Activated T-helper 1 cell treated with Interleukin-2 at 50 U/mL for 16 hours (primary cell): ENCODE results near the gene GABBR1.

Experiments
- DNase-seq: peaks from one replicate; pipeline ENCODE4 v3.0.0-alpha.2; 2020; ENCODE audit warnings: low read depth

GABBR1 gene

GRCh38 chr6:29527126-29527525 lies 105.9 kb downstream of the GABBR1 start:
- no peak for DNase-seq

- no peak for DNase-seq
Measured at GRCh38 chr6:29525311-29525639, 107.7 kb downstream of the GABBR1 start.

- DNase-seq = no peak
Measured at GRCh38 chr6:29524444-29525310, 108.3 kb downstream of the GABBR1 start.

- DNase-seq = no peak
Measured at GRCh38 chr6:29524044-29524443, 108.9 kb downstream of the GABBR1 start.

DNA sequence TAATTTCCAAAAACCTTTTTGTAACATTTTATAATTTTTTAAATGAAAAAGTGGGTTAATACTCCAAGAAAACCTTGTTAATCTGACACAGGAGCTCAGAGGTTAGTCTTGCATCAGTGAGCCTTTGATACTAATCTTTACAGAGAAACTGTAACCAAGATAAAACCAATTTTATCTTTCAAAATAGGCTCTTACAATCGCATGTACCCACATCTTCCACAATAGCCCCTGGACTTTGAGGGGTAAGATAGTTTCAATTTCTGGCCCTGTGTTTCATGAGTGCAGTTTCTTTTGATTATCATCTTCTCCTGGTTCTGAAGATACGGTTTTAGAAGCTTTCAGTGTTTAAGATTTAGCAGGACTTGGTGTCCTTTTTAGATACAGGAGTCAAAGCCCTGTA lies 110.8 kb downstream of the GABBR1 start:
- no peak for DNase-seq

GRCh38 chr6:29521006-29521680 lies 111.8 kb downstream of the GABBR1 start:
- DNase-seq = no peak

DNA sequence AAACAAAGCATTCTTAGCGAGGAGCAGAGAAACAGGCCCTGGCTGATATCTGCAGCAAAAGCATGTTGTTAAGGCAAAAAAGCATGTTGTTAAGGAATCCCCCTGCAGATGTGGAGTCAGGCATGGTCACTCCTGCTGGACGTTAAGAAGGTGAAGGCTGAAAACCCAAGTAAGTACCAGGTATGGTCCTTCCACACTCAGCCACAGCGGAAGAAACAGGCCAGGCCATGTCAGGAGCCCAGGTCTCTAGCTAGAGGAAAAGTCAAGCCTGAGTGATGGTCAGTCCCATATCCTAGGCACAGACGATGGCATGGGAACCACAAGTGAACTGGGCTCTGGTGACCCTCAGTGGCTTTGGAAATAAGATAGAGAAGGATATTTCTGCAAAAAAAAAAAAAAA lies 112.8 kb downstream of the GABBR1 start:
- DNase-seq = no peak

DNA sequence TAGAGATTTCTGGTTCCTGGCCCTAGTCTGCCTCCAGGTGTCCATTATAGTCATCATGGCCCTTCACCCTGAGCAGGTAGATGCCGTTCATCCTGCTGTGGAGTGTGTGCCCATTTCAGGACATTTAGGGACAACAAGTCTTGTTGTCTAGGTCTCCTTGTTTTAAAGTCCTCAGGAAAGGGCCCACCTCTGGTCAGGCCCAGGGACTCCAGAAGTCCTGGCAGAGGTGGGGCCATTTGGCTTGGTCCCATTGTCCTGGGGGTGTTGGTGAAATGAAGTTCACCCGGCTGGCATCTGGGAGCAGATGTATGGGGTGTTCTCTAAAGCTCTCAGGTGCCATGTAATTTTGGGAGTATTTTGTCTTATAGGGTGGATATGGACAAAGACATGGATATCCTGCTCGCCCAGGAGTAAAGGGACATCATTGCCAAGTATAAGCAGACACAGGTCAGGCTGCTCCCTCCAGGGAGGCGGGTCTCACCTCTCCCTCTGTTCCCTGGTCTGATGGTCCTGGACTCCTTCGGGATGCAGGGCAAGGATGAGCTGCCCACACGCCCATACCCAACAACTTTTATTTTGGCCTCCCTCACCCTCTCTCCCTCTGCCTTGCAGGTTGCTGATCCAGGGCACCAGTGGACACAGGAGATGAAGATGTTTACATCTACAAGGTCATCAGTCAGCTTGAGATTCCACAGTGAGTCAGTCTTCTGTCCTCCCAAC lies 113.5 kb downstream of the GABBR1 start:
- no peak for DNase-seq

- DNase-seq = no peak
Measured at GRCh38 chr6:29517728-29518440, 115.1 kb downstream of the GABBR1 start.

- no peak for DNase-seq
Measured at GRCh38 chr6:29517245-29517644, 115.7 kb downstream of the GABBR1 start.

DNA sequence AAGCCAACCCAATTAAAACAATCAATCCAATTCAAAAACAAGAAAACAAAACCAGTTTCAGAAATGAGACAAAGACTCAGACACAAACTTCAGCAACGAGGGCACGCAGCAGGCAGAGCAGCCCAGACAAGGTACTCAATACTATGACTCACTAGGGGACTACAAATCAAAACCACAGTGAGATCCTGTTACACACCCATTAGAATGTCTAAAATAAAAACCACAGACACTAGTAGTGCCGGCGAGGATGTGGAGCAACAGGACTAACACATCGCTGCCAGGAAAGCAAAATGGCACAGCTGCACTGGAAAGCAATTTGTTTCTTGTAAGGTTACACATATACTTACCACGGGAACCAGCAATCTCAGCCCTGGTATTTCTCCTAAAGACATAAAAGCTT lies 116.9 kb downstream of the GABBR1 start:
- DNase-seq = no peak

DNA sequence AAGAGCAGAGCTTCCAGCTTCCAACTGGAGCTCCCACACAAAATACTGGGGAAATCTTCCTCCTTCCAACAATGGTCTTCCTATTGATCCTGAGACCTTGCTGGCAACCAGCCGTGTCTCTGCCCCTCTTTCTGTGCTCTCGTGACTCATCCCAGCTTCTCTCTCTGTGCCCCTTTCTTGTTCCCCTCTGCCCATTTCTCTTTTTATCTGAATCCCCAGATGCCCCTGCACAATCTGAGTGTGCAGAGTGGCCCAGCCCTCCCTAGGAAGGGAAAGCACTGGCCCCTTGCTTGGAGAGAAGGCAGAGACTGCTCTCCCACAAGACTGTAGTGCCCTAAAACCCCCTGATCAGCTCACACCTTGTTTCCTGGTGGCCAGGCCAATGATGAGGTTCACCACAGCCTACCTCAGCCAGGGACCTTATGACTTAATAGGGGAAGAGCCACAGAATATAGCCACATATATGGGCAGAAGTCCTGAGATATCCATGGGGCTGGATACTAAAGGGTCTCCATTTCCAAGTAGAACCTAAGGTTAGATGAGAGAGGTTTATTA lies 122.2 kb downstream of the GABBR1 start:
- DNase-seq = no peak

DNA sequence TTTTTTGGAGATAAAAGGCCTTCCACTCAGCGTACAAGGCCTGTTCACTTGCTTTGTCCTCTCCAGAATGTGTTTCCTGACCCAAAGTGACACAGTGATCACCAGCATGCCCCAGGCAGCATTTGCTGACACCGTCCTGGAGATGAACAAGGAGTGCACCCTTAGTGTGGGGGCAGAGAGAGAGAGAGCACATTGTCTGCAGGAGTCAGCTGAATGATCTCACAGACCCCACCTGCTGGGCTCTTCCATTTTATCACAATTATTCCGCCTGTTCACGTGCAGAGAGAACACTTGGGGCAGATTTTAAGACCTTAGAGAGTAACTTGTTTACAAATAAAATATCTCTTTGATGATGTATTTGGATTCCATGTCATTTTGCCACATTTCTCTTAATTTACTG lies 122.8 kb downstream of the GABBR1 start:
- no peak for DNase-seq
